SU-DHL-6 (cell line): ENCODE measurements around the gene PKN3.

Experiments used
- H2AFZ ChIP-seq: fragments of 200-600 bp; sonication (generic); 2 replicates; pipeline ENCODE4 v1.6.1; 2014; ENCODE audit warnings: low read depth, mild to moderate bottlenecking, moderate library complexity, mixed read lengths, antibody characterized with exemption, low read length; ENCODE audit not compliant: severe bottlenecking
- H3F3A ChIP-seq: fragments of 200-600 bp; shearing (Covaris generic); 2 replicates; pipeline ENCODE4 v1.6.0; 2016; ENCODE audit warnings: antibody characterized with exemption, mild to moderate bottlenecking; ENCODE audit not compliant: insufficient read depth
- H3K27ac ChIP-seq: fragments of 200-600 bp; sonication (generic); 2 replicates; pipeline ENCODE4 v1.5.1; 2016; ENCODE audit warnings: low read depth, mild to moderate bottlenecking, low read length, moderate library complexity, mixed read lengths
- H3K27me3 ChIP-seq: fragments of 200-600 bp; sonication (generic), shearing (Covaris generic); 2 replicates; pipeline ENCODE4 v1.6.0; 2014; ENCODE audit warnings: mild to moderate bottlenecking, low read length
- H3K36me3 ChIP-seq: fragments of 200-600 bp; sonication (generic); 2 replicates; pipeline ENCODE4 v1.6.1; 2014; ENCODE audit warnings: mild to moderate bottlenecking, low read length, mixed read lengths
- H3K4me2 ChIP-seq: fragments of 300-600, 200-600 bp; shearing (Covaris generic), sonication (generic); 2 replicates; pipeline ENCODE4 v1.6.0; 2014; ENCODE audit warnings: low read length, low read depth, mild to moderate bottlenecking; ENCODE audit not compliant: poor library complexity, severe bottlenecking
- H3K4me3 ChIP-seq: fragments of 200-600 bp; sonication (generic); 2 replicates; pipeline ENCODE4 v1.5.1; 2014; ENCODE audit warnings: antibody characterized with exemption, low read length, mild to moderate bottlenecking, mixed read lengths; ENCODE audit not compliant: insufficient read depth, poor library complexity, severe bottlenecking
- H3K79me2 ChIP-seq: fragments of 200-600 bp; sonication (generic); 2 replicates; pipeline ENCODE4 v1.6.1; 2014; ENCODE audit warnings: mild to moderate bottlenecking, low read length, moderate library complexity; ENCODE audit not compliant: insufficient read depth
- H3K9ac ChIP-seq: fragments of 200-600 bp; sonication (generic); 2 replicates; pipeline ENCODE4 v1.7.0; 2014; ENCODE audit warnings: mild to moderate bottlenecking, low read length
- H3K9me2 ChIP-seq: fragments of 200-600 bp; sonication (generic); replicated peaks from 2 replicates; pipeline ENCODE4 v1.6.1; 2014; ENCODE audit warnings: low read length; ENCODE audit not compliant: insufficient read depth
- H3K9me3 ChIP-seq: fragments of 200-600 bp; sonication (generic); 2 replicates; pipeline ENCODE4 v1.6.1; 2014; ENCODE audit warnings: low read length, mixed read lengths; ENCODE audit not compliant: insufficient read depth
- H4K20me1 ChIP-seq: fragments of 200-600 bp; sonication (generic); 2 replicates; pipeline ENCODE4 v1.6.1; 2014; ENCODE audit warnings: low read depth, mild to moderate bottlenecking, antibody characterized with exemption, low read length, moderate library complexity, mixed read lengths
- CTCF ChIP-seq: fragments of 200-600 bp; sonication (generic); IDR thresholded peaks from one replicate; pipeline ENCODE4 v1.5.1; 2017; ENCODE audit warnings: antibody characterized with exemption, mild to moderate bottlenecking, low read length, moderate library complexity; ENCODE audit not compliant: insufficient read depth, poor library complexity, severe bottlenecking
- EZH2phosphoT487 ChIP-seq: fragments of 200-600 bp; sonication (generic), shearing (Covaris generic); conservative IDR thresholded peaks from 2 replicates; pipeline ENCODE4 v1.6.1; 2018; ENCODE audit warnings: mild to moderate bottlenecking, antibody characterized with exemption, low read length, moderate library complexity, mixed read lengths

The PKN3 gene

GRCh38 chr9:128704356-128704670, 2.0 kb downstream of the PKN3 start:
- no peak overlapping the region for H3K9ac ChIP-seq
- H2AFZ ChIP-seq = no peak overlapping the region
- H3K4me3 ChIP-seq = no peak overlapping the region
- H3K79me2 ChIP-seq = peaks cover 9% of the 10 kb centered on the region; the same call in 1 of the 2 replicates
- no peaks in the 10 kb centered on the region for H3K36me3 ChIP-seq
- H3K4me2 ChIP-seq = no peak overlapping the region
- no peak overlapping the region for H3K27ac ChIP-seq
- H3K9me2 ChIP-seq = no peaks in the 10 kb centered on the region
- no peaks in the 10 kb centered on the region for H3K27me3 ChIP-seq
- H4K20me1 ChIP-seq = no peaks in the 10 kb centered on the region
- peaks cover 9% of the 10 kb centered on the region for H3F3A ChIP-seq
- H3K9me3 ChIP-seq = no peaks in the 10 kb centered on the region
- TF ChIP-seq CTCF (no peak), EZH2phosphoT487 (no peak)

GRCh38 chr9:128705051-128705965, 3.0 kb downstream of the PKN3 start:
- H3K9me2 ChIP-seq = no peaks in the 10 kb centered on the region
- peaks cover 2% of the 10 kb centered on the region; the same call in 1 of the 2 replicates for H3F3A ChIP-seq
- TF ChIP-seq EZH2phosphoT487 (no peak), CTCF (no peak)
- no peaks in the 10 kb centered on the region for H3K36me3 ChIP-seq
- no peak overlapping the region for H2AFZ ChIP-seq
- H3K27ac ChIP-seq = no peak overlapping the region
- no peaks in the 10 kb centered on the region for H3K27me3 ChIP-seq
- H3K79me2 ChIP-seq = peaks cover 9% of the 10 kb centered on the region; the same call in 1 of the 2 replicates
- no peak overlapping the region for H3K4me3 ChIP-seq
- no peak overlapping the region for H3K4me2 ChIP-seq
- H3K9me3 ChIP-seq = no peaks in the 10 kb centered on the region
- no peaks in the 10 kb centered on the region for H4K20me1 ChIP-seq
- no peak overlapping the region for H3K9ac ChIP-seq

- no peaks in the 10 kb centered on the region for H3K36me3 ChIP-seq
- H3K9ac ChIP-seq = no peak overlapping the region
- H3K4me3 ChIP-seq = no peak overlapping the region
- H2AFZ ChIP-seq = no peak overlapping the region
- H3K27me3 ChIP-seq = no peaks in the 10 kb centered on the region
- no peak overlapping the region for H3K27ac ChIP-seq
- no peak overlapping the region for H3K4me2 ChIP-seq
- H3F3A ChIP-seq = no peaks in the 10 kb centered on the region
- no peaks in the 10 kb centered on the region for H3K9me2 ChIP-seq
- TF ChIP-seq EZH2phosphoT487 = no peak
- no peak for TF ChIP-seq CTCF
- H3K79me2 ChIP-seq = peaks cover 9% of the 10 kb centered on the region; the same call in 1 of the 2 replicates
- no peaks in the 10 kb centered on the region for H3K9me3 ChIP-seq
- H4K20me1 ChIP-seq = no peaks in the 10 kb centered on the region
These were observed 3.7 kb downstream of the PKN3 start for GRCh38 chr9:128706045-128706444.
